Measurements from ENCODE around the gene CRYL1.

Gene CRYL1

GRCh38 chr13:20407759-20408158 is 117.9 kb downstream of the CRYL1 start:
- TF ChIP-seq CTCF (IDR thresholded peaks at IDR 0.05; ENCODE audit: extremely low read depth, missing control alignments) = no peak
- no peak for DNase-seq (ENCODE audit: low spot score)

- TF ChIP-seq CTCF (IDR thresholded peaks at IDR 0.05; ENCODE audit: extremely low read depth, missing control alignments) = no peak
- DNase-seq (ENCODE audit: low spot score) = no peak
These were observed 120.0 kb downstream of the CRYL1 start for GRCh38 chr13:20405691-20406090.

- TF ChIP-seq CTCF (IDR thresholded peaks at IDR 0.05; ENCODE audit: extremely low read depth, missing control alignments) = no peak
- DNase-seq (ENCODE audit: low spot score) = no peak
These were observed 121.0 kb downstream of the CRYL1 start for GRCh38 chr13:20404488-20405222.

- no peak for DNase-seq (ENCODE audit: low spot score)
- TF ChIP-seq CTCF (IDR thresholded peaks at IDR 0.05; ENCODE audit: extremely low read depth, missing control alignments) = no peak
These were observed 121.8 kb downstream of the CRYL1 start for GRCh38 chr13:20403826-20404225.

- no peak for DNase-seq (ENCODE audit: low spot score)
- no peak for TF ChIP-seq CTCF (IDR thresholded peaks at IDR 0.05; ENCODE audit: extremely low read depth, missing control alignments)
These were observed 122.8 kb downstream of the CRYL1 start for GRCh38 chr13:20402881-20403280.

GRCh38 chr13:20401931-20402856 is 123.5 kb downstream of the CRYL1 start:
- DNase-seq (ENCODE audit: low spot score) = no peak
- no peak for TF ChIP-seq CTCF (IDR thresholded peaks at IDR 0.05; ENCODE audit: extremely low read depth, missing control alignments)

GRCh38 chr13:20401531-20401930 is 124.1 kb downstream of the CRYL1 start:
- no peak for DNase-seq (ENCODE audit: low spot score)
- no peak for TF ChIP-seq CTCF (IDR thresholded peaks at IDR 0.05; ENCODE audit: extremely low read depth, missing control alignments)
